B cell (primary cell): ENCODE results near the gene ASIP. TPM values are rescaled to one million over a fixed set of nuclear protein-coding genes. Genes with fewer than 3 reads are reported as not detected.

ENCODE experiments used
- ATAC-seq: fragments of 200-7000 bp; cut with Tn5 transposase; one replicate; pipeline ENCODE4 v1.10.0; 2021; ENCODE audit warnings: low read depth, mild to moderate bottlenecking, moderate number of reproducible peaks, moderate library complexity
- CTCF ChIA-PET: fragments of 350-600 bp; sonication (Branson Sonifier 250); formaldehyde crosslinking; loops from one replicate; lab custom pipeline; 2021; ENCODE audit warnings: antibody characterized with exemption, inconsistent platforms; lab: Charles Lee
- POLR2A ChIA-PET: fragments of 350-600 bp; sonication (Branson Sonifier 250); formaldehyde crosslinking; loops from one replicate; lab custom pipeline; 2021; ENCODE audit warnings: antibody characterized with exemption; lab: Charles Lee
- DNase-seq: peaks from one replicate; pipeline ENCODE4 v3.0.0; 2013
- H2AFZ ChIP-seq: 2 replicates; pipeline ENCODE4 v1.6.1; 2012; ENCODE audit warnings: mild to moderate bottlenecking, low read depth, low read length; ENCODE audit not compliant: insufficient read depth, poor library complexity, severe bottlenecking
- H3K27ac ChIP-seq, 2 donors: 1 replicate in 1 of 2; 2 replicates in 1 of 2; pipeline ENCODE4 v1.5.1; 2012 to 2013; ENCODE audit warnings: low read length in 2 of 2, mild to moderate bottlenecking in 2 of 2, moderate library complexity in 1 of 2
- H3K27me3 ChIP-seq, 4 experiments: fragments of 200-600 bp in 1 of 4; sonication (generic) in 1 of 4; replicated peaks in 1 of 4; 1 replicate in 2 of 4; 2 replicates in 2 of 4; pipeline versions ENCODE4 v1.6.1 to v1.7.0; 2013 to 2016; ENCODE audit warnings: low read length in 3 of 4, mild to moderate bottlenecking in 2 of 4, mixed read lengths in 1 of 4, moderate library complexity in 1 of 4; ENCODE audit not compliant: insufficient read depth in 4 of 4, control insufficient read depth in 3 of 4; ENCODE audit errors: control extremely low read depth in 1 of 4
- H3K36me3 ChIP-seq, 2 experiments: replicated peaks in 1 of 2; 1 replicate in 1 of 2; 2 replicates in 1 of 2; pipeline versions ENCODE4 v1.6.1 to v1.7.1; 2013; ENCODE audit warnings: low read length in 1 of 2; ENCODE audit not compliant: insufficient read depth in 2 of 2, control insufficient read depth in 1 of 2; ENCODE audit errors: control extremely low read depth in 1 of 2, extremely low read depth in 1 of 2
- H3K4me1 ChIP-seq, 2 donors: fragments of 200-600 bp in 1 of 2; sonication (generic) in 1 of 2; 1 replicate in 1 of 2; 2 replicates in 1 of 2; pipeline versions ENCODE4 v1.5.1 to v1.6.1; 2013 to 2017; ENCODE audit warnings: low read length in 2 of 2; ENCODE audit not compliant: control insufficient read depth in 2 of 2, insufficient read depth in 2 of 2
- H3K4me2 ChIP-seq: replicated peaks from 2 replicates; pipeline ENCODE3; 2012; ENCODE audit warnings: mild to moderate bottlenecking, low read depth, low read length; ENCODE audit not compliant: poor library complexity, severe bottlenecking
- H3K4me3 ChIP-seq, 5 experiments: fragments of 200-600 bp in 1 of 5; sonication (generic) in 1 of 5; 1 replicate in 3 of 5; 2 replicates in 2 of 5; pipeline versions ENCODE4 v1.5.1 to v1.7.0; 2011 to 2016; ENCODE audit warnings: low read length in 4 of 5, mild to moderate bottlenecking in 4 of 5, low read depth in 2 of 5, control low read depth in 1 of 5, moderate library complexity in 1 of 5; ENCODE audit not compliant: insufficient read depth in 1 of 5; ENCODE audit errors: control extremely low read depth in 1 of 5, extremely low read depth in 1 of 5
- H3K79me2 ChIP-seq: fragments of 200-600 bp; sonication (generic); one replicate; pipeline ENCODE4 v1.6.0; 2016; ENCODE audit warnings: low read length; ENCODE audit not compliant: control insufficient read depth, insufficient read depth
- H3K9ac ChIP-seq: fragments of 200-600 bp; sonication (generic); 2 replicates; pipeline ENCODE4 v1.6.1; 2017; ENCODE audit warnings: mild to moderate bottlenecking, low read length, moderate library complexity
- H3K9me3 ChIP-seq, 3 donors: one replicate each; pipeline versions ENCODE4 v1.6.1 to v1.7.1; 2013; ENCODE audit warnings: low read length in 2 of 3; ENCODE audit not compliant: control insufficient read depth in 2 of 3, insufficient read depth in 1 of 3; ENCODE audit errors: control extremely low read depth in 1 of 3
- H4K20me1 ChIP-seq: 2 replicates; pipeline ENCODE4 v1.6.0; 2012; ENCODE audit warnings: mild to moderate bottlenecking, low read length; ENCODE audit not compliant: insufficient read depth, control insufficient read depth, poor library complexity, severe bottlenecking
- H3K27ac Mint-ChIP-seq: one replicate; pipeline ENCODE4 v1.8.0; 2021; ENCODE audit warnings: mixed read lengths
- H3K27me3 Mint-ChIP-seq: one replicate; pipeline ENCODE4 v1.8.0; 2021; ENCODE audit warnings: mixed read lengths
- H3K4me1 Mint-ChIP-seq: one replicate; pipeline ENCODE4 v1.8.0; 2021; ENCODE audit warnings: mixed read lengths
- H3K4me3 Mint-ChIP-seq: one replicate; pipeline ENCODE4 v1.8.0; 2021; ENCODE audit warnings: mixed read lengths
- H3K9me3 Mint-ChIP-seq: one replicate; pipeline ENCODE4 v1.8.0; 2022; ENCODE audit warnings: mixed read lengths; ENCODE audit not compliant: insufficient read depth
- EZH2 ChIP-seq: IDR thresholded peaks from 2 replicates; pipeline ENCODE4 v1.6.1; 2012; ENCODE audit warnings: borderline replicate concordance, low read depth, mild to moderate bottlenecking, moderate library complexity, low read length; ENCODE audit not compliant: insufficient read depth, poor library complexity, severe bottlenecking
- WGBS: methylation state at CpG from one replicate; pipeline ENCODE4 v1.1.5; 2013; ENCODE audit warnings: missing lambda C conversion rate; ENCODE audit not compliant: insufficient coverage; 5-methylcytosine and 5-hydroxymethylcytosine counted together
- intact Hi-C: fragments of 100-400 bp; cut with micrococcal nuclease; formaldehyde crosslinking; loops from one replicate; pipeline ENCODE4 v1.10.0; 2022
- polyA plus RNA-seq: library from polyadenylated mRNA; depleted of rRNA; stranded (reverse); fragments of >200 nt; gene quantifications from 2 replicates; pipeline ENCODE4 v1.2.3, GENCODE V29; 2012
- total RNA-seq, 2 donors: library from RNA; stranded (reverse); fragments of 120-200 nt in 1 of 2; gene quantifications; 1 replicate in 1 of 2; 2 replicates in 1 of 2; pipeline versions ENCODE4 v1.2.3 to v1.2.4, GENCODE V29; 2013 to 2022
- TF ChIP-seq, protein P1 (sequence below): fragments of 200-600 bp; IDR thresholded peaks from one replicate; pipeline ENCODE4 v1.8.0; 2022; ENCODE audit warnings: antibody characterized with exemption, mild to moderate bottlenecking

Gene ASIP
- total and polyA plus RNA-seq, 2 donors (not counting 1 experiment from before 2014, with no cell fraction given): 0.24 TPM; not detected in 1

- Histone ChIP-seq H3K4me3 (no peak overlapping the region), H3K4me1 (no peaks in the 10 kb centered on the region), H3K4me2 (no peak overlapping the region), H3K27ac (no peak overlapping the region), H3K9me3 (no peaks in the 10 kb centered on the region), H3K36me3 (peaks cover 0 to 42% of the 10 kb centered on the region in 2 experiments), H4K20me1 (no peaks in the 10 kb centered on the region), H3K27me3 (no peaks in the 10 kb centered on the region), H3K79me2 (peaks cover 6% of the 10 kb centered on the region), H3K9ac (no peak overlapping the region), H2AFZ (no peak overlapping the region)
- ChIA-PET POLR2A (no interaction called here), CTCF (interaction anchor here (1.2 kb wide), 1 partner anchor 19 kb away, joined by 3 read pairs; no protein-coding TSS in a partner anchor)
- Mint-ChIP-seq H3K27ac (no peak overlapping the region), H3K4me3 (no peak overlapping the region), H3K9me3 (no peaks in the 10 kb centered on the region), H3K27me3 (no peaks in the 10 kb centered on the region), H3K4me1 (no peaks in the 10 kb centered on the region)
- TF ChIP-seq, protein P1, sequence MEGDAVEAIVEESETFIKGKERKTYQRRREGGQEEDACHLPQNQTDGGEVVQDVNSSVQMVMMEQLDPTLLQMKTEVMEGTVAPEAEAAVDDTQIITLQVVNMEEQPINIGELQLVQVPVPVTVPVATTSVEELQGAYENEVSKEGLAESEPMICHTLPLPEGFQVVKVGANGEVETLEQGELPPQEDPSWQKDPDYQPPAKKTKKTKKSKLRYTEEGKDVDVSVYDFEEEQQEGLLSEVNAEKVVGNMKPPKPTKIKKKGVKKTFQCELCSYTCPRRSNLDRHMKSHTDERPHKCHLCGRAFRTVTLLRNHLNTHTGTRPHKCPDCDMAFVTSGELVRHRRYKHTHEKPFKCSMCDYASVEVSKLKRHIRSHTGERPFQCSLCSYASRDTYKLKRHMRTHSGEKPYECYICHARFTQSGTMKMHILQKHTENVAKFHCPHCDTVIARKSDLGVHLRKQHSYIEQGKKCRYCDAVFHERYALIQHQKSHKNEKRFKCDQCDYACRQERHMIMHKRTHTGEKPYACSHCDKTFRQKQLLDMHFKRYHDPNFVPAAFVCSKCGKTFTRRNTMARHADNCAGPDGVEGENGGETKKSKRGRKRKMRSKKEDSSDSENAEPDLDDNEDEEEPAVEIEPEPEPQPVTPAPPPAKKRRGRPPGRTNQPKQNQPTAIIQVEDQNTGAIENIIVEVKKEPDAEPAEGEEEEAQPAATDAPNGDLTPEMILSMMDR: no peak
- TF ChIP-seq EZH2: no peak
- 98% methylated on average over 7 of the region's 7 CpGs for WGBS
- ATAC-seq (no peak), DNase-seq (no peak)
- intact Hi-C loops: no loop called here
Observed at GRCh38 chr20:34294563-34294962, 53.3 kb downstream of the ASIP start.

DNA sequence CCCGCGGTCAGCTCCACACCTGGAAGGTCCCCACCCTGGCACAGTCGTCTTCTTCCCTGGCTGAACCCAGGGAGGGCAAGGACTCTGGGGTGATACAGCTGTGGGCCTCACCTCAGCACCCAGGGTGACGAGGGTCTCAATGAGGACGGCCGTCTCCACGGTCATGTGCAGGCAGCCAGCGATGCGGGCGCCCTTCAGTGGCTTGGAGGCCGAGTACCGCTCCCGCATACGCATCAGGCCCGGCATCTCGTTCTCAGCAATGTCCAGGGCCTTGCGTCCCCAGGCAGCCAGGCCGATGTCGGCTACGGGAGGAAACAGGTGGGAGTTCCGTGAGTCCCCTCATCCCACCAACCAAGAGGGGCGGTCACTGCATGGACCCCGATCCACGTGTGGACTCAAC, 54.1 kb downstream of the ASIP start:
- no peaks in the 10 kb centered on the region for H4K20me1 ChIP-seq
- Mint-ChIP-seq H3K4me1 (no peaks in the 10 kb centered on the region), H3K9me3 (no peaks in the 10 kb centered on the region), H3K27ac (no peak overlapping the region), H3K4me3 (no peak overlapping the region), H3K27me3 (no peaks in the 10 kb centered on the region)
- no peak overlapping the region for H3K9ac ChIP-seq
- whole genome bisulfite sequencing: 98% methylated on average over 24 of the region's 24 CpGs
- H3K9me3 ChIP-seq: no peaks in the 10 kb centered on the region
- no peaks in the 10 kb centered on the region for H3K27me3 ChIP-seq
- H3K79me2 ChIP-seq: peaks cover 9% of the 10 kb centered on the region
- intact Hi-C loops: no loop called here
- H3K36me3 ChIP-seq: peaks cover 0 to 37% of the 10 kb centered on the region in 2 experiments
- H2AFZ ChIP-seq: no peak overlapping the region
- DNase-seq (no peak), ATAC-seq (no peak)
- POLR2A ChIA-PET: no interaction called here
- CTCF ChIA-PET: interaction anchor here (0.6 to 2.0 kb wide), 3 partner anchors 18 to 474 kb away, joined by 3 to 7 read pairs (median 3); no protein-coding TSS in a partner anchor
- H3K4me1 ChIP-seq: no peaks in the 10 kb centered on the region
- H3K4me2 ChIP-seq: no peak overlapping the region
- no peak overlapping the region for H3K27ac ChIP-seq
- TF ChIP-seq EZH2: no peak
- TF ChIP-seq, protein P1: no peak
- no peak overlapping the region for H3K4me3 ChIP-seq
